ENCODE results near the gene MOCS2.

Gene MOCS2

GRCh38 chr5:53110156-53110555 is 599 bp upstream of the MOCS2 start:
- peak overlapping the region; percentile 84 to 91 for H3K27ac Mint-ChIP-seq
- H3K4me3 Mint-ChIP-seq, result peak overlapping the region; percentile 88 to 97
- DNase-seq, result peak in 1 of 2 donors; percentile 13
- H3K9me3 Mint-ChIP-seq, result no peaks in the 10 kb centered on the region
- peaks cover 37% of the 10 kb centered on the region for H3K4me1 Mint-ChIP-seq
- peak; percentile 9 for ATAC-seq
- no peaks in the 10 kb centered on the region for H3K27me3 Mint-ChIP-seq

GRCh38 chr5:53109056-53109442 is 508 bp downstream of the MOCS2 start:
- ATAC-seq, result peak; percentile 14
- Mint-ChIP-seq H3K4me3 (peak overlapping the region; percentile 88 to 97), H3K9me3 (no peaks in the 10 kb centered on the region), H3K27ac (peak overlapping the region; percentile 91 to 96), H3K27me3 (no peaks in the 10 kb centered on the region), H3K4me1 (peaks cover 39% of the 10 kb centered on the region)
- no peak for DNase-seq

GRCh38 chr5:53105611-53106300 is 3.8 kb downstream of the MOCS2 start:
- peak overlapping the region in 1 of 2 donors; percentile 40 for H3K27ac Mint-ChIP-seq
- H3K4me1 Mint-ChIP-seq, result peaks cover 40% of the 10 kb centered on the region
- no peaks in the 10 kb centered on the region for H3K27me3 Mint-ChIP-seq
- no peaks in the 10 kb centered on the region for H3K9me3 Mint-ChIP-seq
- ATAC-seq (no peak), DNase-seq (no peak)
- H3K4me3 Mint-ChIP-seq, result no peak overlapping the region

GRCh38 chr5:53100606-53101005 is 9.0 kb downstream of the MOCS2 start:
- ATAC-seq (no peak), DNase-seq (no peak)
- Mint-ChIP-seq H3K4me1 (peaks cover 13% of the 10 kb centered on the region), H3K4me3 (no peak overlapping the region), H3K9me3 (no peaks in the 10 kb centered on the region), H3K27me3 (no peaks in the 10 kb centered on the region), H3K27ac (no peak overlapping the region)

DNA sequence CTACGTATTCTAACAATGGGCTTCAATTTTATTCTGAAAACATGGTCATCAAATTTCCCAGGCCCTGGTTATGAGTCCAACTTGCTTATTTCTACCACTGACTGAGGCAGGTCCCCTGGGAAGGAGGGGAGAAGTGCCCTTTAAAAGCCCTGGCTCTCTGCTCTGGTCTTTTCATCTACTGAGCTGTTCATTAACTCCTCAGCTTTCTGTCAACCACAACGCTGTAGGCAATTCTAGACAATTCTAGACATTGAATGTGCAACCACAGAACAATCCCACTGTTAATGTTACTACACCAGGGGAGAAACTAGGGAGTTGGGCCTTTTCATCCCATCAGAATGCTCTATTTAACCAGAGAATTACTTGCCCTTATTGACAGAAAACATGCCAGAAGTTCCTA is 10.0 kb downstream of the MOCS2 start:
- ATAC-seq (no peak), DNase-seq (no peak)
- Mint-ChIP-seq H3K27me3 (no peaks in the 10 kb centered on the region), H3K27ac (no peak overlapping the region), H3K4me3 (no peak overlapping the region), H3K9me3 (no peaks in the 10 kb centered on the region), H3K4me1 (peaks cover 6% of the 10 kb centered on the region)

DNA sequence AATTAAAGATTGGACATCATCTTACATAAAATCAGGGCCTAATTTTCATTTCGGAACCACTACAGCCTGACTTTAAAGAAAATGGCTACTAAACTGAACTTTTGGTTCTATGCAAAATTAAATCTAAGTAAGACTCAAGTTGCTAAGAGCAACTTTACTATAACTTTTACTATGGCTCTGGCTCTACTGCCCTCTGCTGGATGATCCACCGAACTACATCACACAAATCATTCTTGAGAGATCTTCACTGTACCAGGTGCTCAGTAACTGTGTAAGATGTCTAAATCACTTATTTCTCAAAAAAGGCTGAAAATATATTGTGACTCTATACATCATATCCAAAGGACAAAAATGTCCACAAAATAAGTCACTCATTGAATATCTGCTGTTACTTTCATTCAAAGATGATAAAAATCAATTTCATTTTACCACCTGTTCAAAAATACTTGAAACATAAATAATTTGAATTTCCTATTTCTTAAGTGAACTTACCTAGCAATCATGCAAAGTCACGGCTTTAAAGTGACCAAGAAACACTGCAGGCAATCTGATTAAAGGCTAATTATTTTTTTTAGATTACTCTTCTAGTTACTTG is 13.5 kb downstream of the MOCS2 start:
- ATAC-seq (peak; percentile 69), DNase-seq (peak; percentile 59 to 64)
- H3K4me3 Mint-ChIP-seq, result no peak overlapping the region
- no peaks in the 10 kb centered on the region for H3K27me3 Mint-ChIP-seq
- H3K9me3 Mint-ChIP-seq, result no peaks in the 10 kb centered on the region
- H3K4me1 Mint-ChIP-seq, result peaks cover 7% of the 10 kb centered on the region
- H3K27ac Mint-ChIP-seq, result no peak overlapping the region

DNA sequence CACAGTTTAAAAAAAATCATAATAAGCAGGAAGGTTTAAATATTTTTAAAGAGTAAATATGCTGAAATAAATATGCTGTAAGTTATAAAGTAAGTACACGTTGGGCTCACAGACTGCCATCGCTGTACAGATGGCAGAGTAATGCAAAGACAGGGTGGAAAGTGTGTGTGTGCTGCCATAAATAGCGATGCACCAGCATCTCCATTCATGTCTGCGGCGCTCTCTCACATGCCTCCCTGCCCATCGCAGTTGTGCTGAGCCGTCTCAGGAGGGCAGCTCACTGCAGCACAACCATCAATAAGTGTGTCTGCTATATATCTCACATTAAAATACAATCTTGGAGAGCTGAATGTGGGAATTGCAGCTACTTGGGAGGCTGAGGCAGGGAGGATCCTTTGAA is 14.3 kb downstream of the MOCS2 start:
- no peak for DNase-seq
- Mint-ChIP-seq H3K4me1 (peaks cover 15% of the 10 kb centered on the region), H3K9me3 (no peaks in the 10 kb centered on the region), H3K27ac (peak overlapping the region in 1 of 2 donors; percentile 34), H3K27me3 (no peaks in the 10 kb centered on the region), H3K4me3 (no peak overlapping the region)
- ATAC-seq, result no peak

GRCh38 chr5:53092242-53092641 is 17.3 kb downstream of the MOCS2 start:
- Mint-ChIP-seq H3K4me1 (peaks cover 34% of the 10 kb centered on the region), H3K4me3 (no peak overlapping the region), H3K9me3 (no peaks in the 10 kb centered on the region), H3K27me3 (no peaks in the 10 kb centered on the region), H3K27ac (no peak overlapping the region)
- ATAC-seq (no peak), DNase-seq (no peak)

DNA sequence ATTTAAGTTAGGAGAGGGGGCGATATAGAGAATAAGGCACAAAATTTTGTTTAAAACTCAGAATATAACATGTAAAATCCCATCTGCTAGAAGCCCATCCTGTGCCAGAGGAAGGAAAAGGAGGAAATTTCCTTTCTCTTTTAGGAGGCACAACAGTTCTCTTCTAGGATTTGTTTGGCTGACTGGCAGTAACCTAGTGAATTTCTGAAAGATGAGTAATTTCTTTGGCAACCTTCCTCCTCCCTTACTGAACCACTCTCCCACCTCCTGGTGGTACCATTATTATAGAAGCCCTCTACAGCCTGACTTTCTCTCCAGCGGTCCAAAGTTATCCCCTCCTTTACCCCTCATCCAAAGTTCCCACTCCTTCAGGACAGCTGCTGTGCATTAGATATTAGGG is 18.3 kb downstream of the MOCS2 start:
- no peaks in the 10 kb centered on the region for H3K27me3 Mint-ChIP-seq
- peaks cover 38% of the 10 kb centered on the region for H3K4me1 Mint-ChIP-seq
- ATAC-seq (no peak), DNase-seq (no peak)
- no peak overlapping the region for H3K4me3 Mint-ChIP-seq
- no peak overlapping the region for H3K27ac Mint-ChIP-seq
- no peaks in the 10 kb centered on the region for H3K9me3 Mint-ChIP-seq

- H3K27ac Mint-ChIP-seq, result peak overlapping the region in 1 of 2 donors; percentile 85
- H3K9me3 Mint-ChIP-seq, result no peaks in the 10 kb centered on the region
- H3K27me3 Mint-ChIP-seq, result no peaks in the 10 kb centered on the region
- DNase-seq, result peak; percentile 15 to 50
- peak; percentile 90 for ATAC-seq
- peaks cover 41% of the 10 kb centered on the region for H3K4me1 Mint-ChIP-seq
- H3K4me3 Mint-ChIP-seq, result peak overlapping the region in 1 of 2 donors; percentile 60
Measured at GRCh38 chr5:53090229-53090628, 19.3 kb downstream of the MOCS2 start.

- H3K4me3 Mint-ChIP-seq, result peak overlapping the region; percentile 60 to 69
Measured at GRCh38 chr5:53089481-53089991, 20.0 kb downstream of the MOCS2 start.

DNA sequence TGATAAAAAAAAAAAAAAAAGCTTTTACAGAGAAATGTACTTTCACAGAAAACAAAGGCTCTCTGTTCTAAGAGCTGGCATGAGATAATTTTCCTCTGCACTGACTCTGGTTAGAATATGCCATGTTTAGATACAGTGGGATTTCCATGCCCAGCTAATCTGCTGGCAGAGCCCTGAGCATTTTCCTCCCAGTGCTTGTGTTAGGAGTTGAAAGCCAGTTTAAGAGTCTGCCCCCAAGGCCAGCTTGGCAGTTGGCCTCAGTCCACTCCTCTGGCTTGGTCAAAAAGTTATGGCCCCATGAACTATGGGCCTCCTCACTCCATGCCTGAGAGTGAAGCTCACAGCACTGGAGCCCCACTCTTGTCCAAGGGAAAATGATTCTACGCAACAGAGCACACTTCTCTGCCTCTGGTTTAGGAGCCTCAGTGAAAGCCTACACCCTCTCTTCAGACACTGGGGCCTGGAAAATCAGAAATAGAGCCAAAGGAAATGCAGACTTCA is 21.9 kb downstream of the MOCS2 start:
- DNase-seq, result no peak
- H3K4me1 Mint-ChIP-seq, result peaks cover 61% of the 10 kb centered on the region
- H3K27ac Mint-ChIP-seq, result peak overlapping the region in 1 of 2 donors; percentile 14
- H3K4me3 Mint-ChIP-seq, result no peak overlapping the region
- ATAC-seq, result no peak
- peaks cover 9% of the 10 kb centered on the region for H3K27me3 Mint-ChIP-seq
- no peaks in the 10 kb centered on the region for H3K9me3 Mint-ChIP-seq

More at GRCh38 chr5:53089481-53089991, 20.0 kb downstream of the MOCS2 start:
- ATAC-seq, result peak; percentile 78
- no peak for DNase-seq
- Mint-ChIP-seq H3K4me1 (peaks cover 48% of the 10 kb centered on the region), H3K27ac (peak overlapping the region; percentile 88 to 89), H3K27me3 (no peaks in the 10 kb centered on the region), H3K9me3 (no peaks in the 10 kb centered on the region)

DNA sequence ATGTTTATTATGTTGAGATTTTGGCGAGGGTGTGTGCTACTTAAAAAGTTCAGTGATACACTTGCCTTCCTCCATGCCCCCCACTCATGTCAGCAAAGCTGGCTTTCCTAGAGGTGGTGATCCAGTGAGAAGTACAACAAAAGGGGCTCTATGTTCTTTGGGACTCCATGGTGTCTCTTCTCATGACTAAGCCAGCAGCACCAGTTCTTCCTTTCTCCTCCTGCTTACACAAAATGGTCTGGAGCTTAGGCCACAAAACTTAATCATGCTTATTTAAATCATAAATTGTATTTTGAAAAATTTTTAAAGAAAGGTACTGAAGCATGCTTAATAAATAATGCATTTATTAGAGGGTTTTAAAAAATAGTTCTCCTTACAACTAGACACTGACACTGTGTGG is 22.4 kb downstream of the MOCS2 start:
- Mint-ChIP-seq H3K4me1 (peaks cover 61% of the 10 kb centered on the region), H3K27me3 (peaks cover 9% of the 10 kb centered on the region), H3K4me3 (no peak overlapping the region), H3K9me3 (no peaks in the 10 kb centered on the region), H3K27ac (no peak overlapping the region)
- DNase-seq, result no peak
- no peak for ATAC-seq

- Mint-ChIP-seq H3K27ac (no peak overlapping the region), H3K9me3 (no peaks in the 10 kb centered on the region), H3K4me3 (no peak overlapping the region), H3K27me3 (peaks cover 9% of the 10 kb centered on the region), H3K4me1 (peaks cover 41% of the 10 kb centered on the region)
- DNase-seq (no peak), ATAC-seq (no peak)
Measured at GRCh38 chr5:53084546-53085255, 24.9 kb downstream of the MOCS2 start.

DNA sequence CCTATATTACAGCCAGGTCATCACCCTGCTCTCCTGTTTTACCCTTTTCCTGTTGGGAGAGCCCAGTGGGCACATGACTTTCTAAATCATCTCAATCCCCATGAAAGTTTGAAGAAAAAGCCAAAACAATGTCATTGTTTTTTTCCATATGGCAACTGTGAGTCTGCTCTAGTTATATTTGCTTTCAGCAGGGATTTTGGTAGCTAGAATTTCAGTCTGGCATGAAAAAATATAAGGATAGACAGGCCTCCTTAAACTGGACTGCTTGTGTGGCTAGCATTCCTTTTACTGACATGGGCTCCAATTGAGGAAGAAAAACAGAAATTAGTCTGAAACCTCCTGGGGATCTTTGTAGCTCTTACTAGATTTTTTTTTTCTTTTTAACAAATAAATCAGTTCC is 25.6 kb downstream of the MOCS2 start:
- Mint-ChIP-seq H3K4me1 (peaks cover 33% of the 10 kb centered on the region), H3K9me3 (no peaks in the 10 kb centered on the region), H3K27me3 (peaks cover 9% of the 10 kb centered on the region), H3K27ac (no peak overlapping the region), H3K4me3 (no peak overlapping the region)
- ATAC-seq (no peak), DNase-seq (no peak)

DNA sequence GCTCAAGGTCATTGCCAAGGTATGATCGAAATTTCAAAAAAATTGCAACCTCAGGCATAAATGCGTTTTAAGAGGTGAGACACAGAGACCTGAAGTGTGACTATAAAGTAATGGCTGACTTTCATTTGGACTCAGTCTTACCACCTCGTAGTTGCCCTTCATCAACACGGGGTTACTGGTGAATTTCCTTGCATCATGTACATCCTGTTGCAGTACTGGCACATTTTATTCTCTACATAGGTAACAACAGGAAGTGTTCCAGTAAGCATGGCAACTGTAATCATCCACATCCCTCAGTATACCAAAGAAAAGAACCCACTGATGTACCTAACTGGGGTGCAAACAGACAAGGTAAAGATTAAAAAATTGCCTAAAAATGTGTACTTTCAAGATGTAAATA is 29.3 kb downstream of the MOCS2 start:
- ATAC-seq, result peak; percentile 92
- H3K27me3 Mint-ChIP-seq, result peaks cover 28% of the 10 kb centered on the region
- no peak overlapping the region for H3K4me3 Mint-ChIP-seq
- peaks cover 20% of the 10 kb centered on the region for H3K4me1 Mint-ChIP-seq
- DNase-seq, result no peak
- no peak overlapping the region for H3K27ac Mint-ChIP-seq
- H3K9me3 Mint-ChIP-seq, result no peaks in the 10 kb centered on the region
